GM12872 (cell line): ENCODE data around the gene KRT17.

Experiments used
- CTCF ChIP-seq: IDR thresholded peaks from 3 replicates; pipeline ENCODE4 v1.5.1; 2011; ENCODE audit warnings: low read depth, mild to moderate bottlenecking, low read length, moderate library complexity; ENCODE audit not compliant: insufficient read depth

KRT17 gene

GRCh38 chr17:41619036-41619926 is 5.1 kb downstream of the KRT17 start:
- TF ChIP-seq CTCF = no peak

- TF ChIP-seq CTCF = no peak
These were observed 5.9 kb downstream of the KRT17 start for GRCh38 chr17:41618341-41619035.

- no peak for TF ChIP-seq CTCF
These were observed 6.7 kb downstream of the KRT17 start for GRCh38 chr17:41617698-41618097.

- no peak for TF ChIP-seq CTCF
These were observed 7.2 kb downstream of the KRT17 start for GRCh38 chr17:41617136-41617535.

- no peak for TF ChIP-seq CTCF
These were observed 8.9 kb downstream of the KRT17 start for GRCh38 chr17:41615454-41615853.

- no peak for TF ChIP-seq CTCF
These were observed 10.3 kb downstream of the KRT17 start for GRCh38 chr17:41614098-41614497.

GRCh38 chr17:41613277-41614082 is 10.9 kb downstream of the KRT17 start:
- no peak for TF ChIP-seq CTCF
